HG03565 (cell line): Measurements from ENCODE around the gene CTTNBP2NL.
"Not testable (repeated sequence)": the region's sequence is repeated elsewhere in the genome, so short reads cannot be mapped to it uniquely, and the experiment has no call there.

Experiments
- ATAC-seq: cut with Tn5 transposase; IDR thresholded peaks from one replicate; pipeline ENCODE4 v1.9.1; 2021; ENCODE audit warnings: mild to moderate bottlenecking, moderate library complexity; ENCODE audit not compliant: unreplicated experiment

Gene CTTNBP2NL

DNA sequence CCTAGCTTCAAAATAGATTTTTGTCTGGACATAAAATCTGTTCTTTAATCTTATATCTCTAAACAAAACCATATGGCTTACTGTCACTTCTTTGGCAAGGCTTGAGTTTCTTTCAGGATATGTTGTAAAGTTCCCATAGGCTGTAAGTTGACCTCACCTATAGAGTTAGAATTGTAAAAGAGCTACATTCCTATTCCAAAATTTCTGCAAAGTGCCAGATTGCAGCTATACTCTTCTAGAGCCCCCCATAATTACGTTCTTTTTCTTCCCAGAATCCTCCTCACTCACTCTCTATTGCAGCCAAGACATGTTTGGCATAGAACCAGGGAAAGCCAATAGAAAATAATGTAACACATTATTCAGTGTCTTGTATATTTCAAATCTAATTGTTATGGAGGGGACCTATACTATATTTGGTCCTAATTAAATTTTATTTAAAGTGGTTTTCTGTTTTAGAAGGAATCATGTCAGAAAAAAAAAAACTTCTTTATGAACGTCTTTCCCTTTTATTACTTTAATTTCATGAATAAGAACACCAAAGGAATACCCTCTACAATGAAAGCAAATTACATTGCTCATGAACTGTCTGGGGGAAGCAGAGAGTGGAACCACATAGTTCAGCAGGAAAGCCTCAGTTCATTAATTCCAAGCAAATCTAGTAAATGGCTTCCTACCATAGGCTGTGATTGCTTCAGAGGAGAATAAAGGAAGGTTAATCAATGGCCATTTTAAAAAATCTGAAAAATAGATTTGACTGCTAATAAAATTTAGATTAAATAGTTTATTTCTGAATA is 22.3 kb downstream of the CTTNBP2NL start:
- ATAC-seq = no peak

GRCh38 chr1:112423207-112423606 is 27.2 kb downstream of the CTTNBP2NL start:
- no peak for ATAC-seq

GRCh38 chr1:112423666-112424065 is 27.7 kb downstream of the CTTNBP2NL start:
- ATAC-seq = not testable (repeated sequence)

DNA sequence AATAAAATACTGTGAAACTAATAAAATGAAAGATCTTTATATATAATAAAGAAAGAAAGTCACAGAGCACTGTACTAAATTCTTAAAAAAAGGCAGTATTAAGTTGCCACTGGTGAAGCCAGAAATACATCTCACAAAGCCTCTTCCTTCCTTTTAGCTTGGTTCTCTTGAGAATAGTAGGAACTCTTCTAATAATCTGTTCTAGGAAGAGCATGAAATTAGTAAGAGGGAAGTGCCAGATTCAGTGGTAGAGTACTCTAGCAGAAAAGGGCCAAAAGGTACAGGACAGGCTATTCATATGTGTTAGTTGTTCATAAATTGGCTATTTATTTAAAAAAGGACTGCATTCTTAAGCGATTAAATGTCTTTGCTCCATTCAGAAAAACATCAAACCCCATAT is 33.7 kb downstream of the CTTNBP2NL start:
- no peak for ATAC-seq

DNA sequence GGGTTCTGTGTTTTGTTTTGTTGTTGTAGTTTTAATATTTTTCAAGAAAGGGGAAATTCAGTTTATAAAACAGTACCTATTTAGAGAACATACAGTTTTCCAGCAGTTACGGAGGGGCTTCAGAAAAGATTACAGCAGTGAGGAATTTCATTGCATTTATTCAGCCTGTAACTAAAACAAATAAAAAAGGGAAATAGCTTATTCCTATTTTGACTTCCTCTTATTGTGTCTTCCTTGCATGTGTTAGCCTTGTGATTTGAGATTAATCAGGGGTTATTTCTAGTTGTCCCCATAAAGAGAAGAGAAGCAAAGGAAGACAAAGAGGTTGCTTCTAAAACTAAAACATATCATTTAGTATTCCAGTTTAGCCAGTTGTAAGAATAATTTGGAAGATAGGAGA is 35.0 kb downstream of the CTTNBP2NL start:
- ATAC-seq = no peak

GRCh38 chr1:112435448-112435847 is 39.4 kb downstream of the CTTNBP2NL start:
- ATAC-seq = no peak

DNA sequence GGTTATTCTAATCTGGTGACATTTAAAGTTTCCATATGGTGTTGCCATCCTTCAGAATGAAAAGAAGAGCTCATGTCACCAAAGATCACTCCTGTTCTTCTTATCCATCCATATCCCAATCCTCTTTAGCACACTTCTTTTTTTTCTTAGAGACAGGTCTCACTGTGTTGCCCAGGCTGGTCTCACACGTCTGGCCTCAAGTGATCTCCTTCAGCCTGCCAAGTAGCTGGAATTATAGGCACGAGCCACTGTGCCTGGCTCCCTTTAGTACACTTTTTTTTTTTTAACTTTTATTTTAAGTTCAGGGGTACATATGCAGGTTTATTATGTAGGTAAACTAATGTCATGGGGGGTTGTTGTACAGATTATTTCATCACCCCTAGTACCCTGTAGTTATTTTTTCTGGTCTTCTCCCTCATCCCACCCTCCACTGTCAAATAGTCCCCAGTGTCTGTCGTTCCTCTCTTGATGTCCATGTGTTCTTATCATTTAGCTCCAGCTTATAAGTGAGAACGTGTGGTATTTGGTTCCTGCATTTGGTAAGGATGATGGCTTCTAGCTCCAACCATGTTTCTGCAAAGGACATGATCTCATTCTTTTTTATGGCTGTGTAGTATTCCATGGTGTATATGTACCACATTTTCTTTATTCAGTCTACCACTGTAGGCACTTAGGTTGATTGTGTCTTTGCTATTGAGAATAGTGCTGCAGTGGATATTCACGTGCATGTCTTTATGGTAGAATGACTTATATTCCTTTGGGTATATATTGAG is 40.6 kb downstream of the CTTNBP2NL start:
- no peak for ATAC-seq

GRCh38 chr1:112438156-112438555 is 42.1 kb downstream of the CTTNBP2NL start:
- ATAC-seq = not testable (repeated sequence)

DNA sequence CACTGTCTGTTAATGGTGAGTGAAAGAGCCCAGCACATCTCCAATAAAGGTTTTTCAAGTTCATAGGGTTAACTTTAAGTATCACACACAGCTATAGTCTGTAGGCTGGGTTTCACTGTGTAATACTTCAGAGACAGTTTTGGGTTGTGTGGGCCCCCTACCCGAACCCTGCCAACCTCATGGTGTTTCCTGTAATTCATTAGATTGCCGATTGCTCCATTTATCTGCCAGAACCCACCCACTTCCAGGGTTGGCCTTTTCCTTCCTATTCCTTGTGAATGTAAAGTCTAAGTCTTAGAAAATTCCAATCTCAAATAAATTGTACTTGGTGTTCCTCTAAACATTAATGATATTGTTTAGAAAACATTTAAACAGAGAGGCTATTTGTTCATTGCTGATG is 43.6 kb downstream of the CTTNBP2NL start:
- ATAC-seq = no peak

DNA sequence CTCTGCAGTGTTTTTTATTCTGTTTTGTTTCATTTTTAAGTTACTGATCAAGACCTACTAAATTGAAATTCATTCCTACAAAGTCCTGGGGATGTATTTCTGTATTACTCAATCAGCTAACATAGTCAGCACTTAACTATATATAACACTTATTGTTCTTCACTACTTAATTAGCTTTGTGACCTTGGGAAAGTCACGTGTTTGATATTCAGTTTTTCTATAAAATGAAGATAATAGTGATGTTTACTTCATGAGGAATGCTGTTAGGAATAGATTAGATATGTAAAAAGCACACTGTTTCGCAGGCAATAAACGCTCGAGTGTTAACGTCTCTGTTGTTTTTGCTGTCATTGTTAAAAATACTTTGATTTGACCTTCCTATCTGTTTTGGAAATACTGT is 44.6 kb downstream of the CTTNBP2NL start:
- no peak for ATAC-seq

GRCh38 chr1:112444269-112444668 is 48.3 kb downstream of the CTTNBP2NL start:
- no peak for ATAC-seq

GRCh38 chr1:112445596-112445995 is 49.6 kb downstream of the CTTNBP2NL start:
- ATAC-seq = no peak

GRCh38 chr1:112446411-112446810 is 50.4 kb downstream of the CTTNBP2NL start:
- ATAC-seq = no peak

GRCh38 chr1:112448904-112449629 is 53.1 kb downstream of the CTTNBP2NL start:
- no peak for ATAC-seq

DNA sequence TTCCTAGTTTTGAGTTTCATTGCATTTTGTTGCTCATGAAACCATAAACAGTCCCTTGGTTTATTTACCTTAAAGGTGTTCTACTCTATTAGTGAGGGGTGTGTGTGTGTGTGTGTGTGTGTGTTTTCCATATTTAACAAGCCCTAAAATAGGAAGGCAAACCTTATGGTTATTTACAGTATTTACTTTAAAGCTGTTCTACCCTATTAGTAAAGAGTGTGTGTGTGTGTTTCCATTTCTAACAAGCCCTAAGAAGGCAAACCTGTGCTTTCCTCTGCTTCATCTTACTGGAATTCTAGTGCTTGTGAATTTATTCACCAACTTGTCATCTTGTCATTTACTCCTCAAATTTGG is 53.6 kb downstream of the CTTNBP2NL start:
- no peak for ATAC-seq

DNA sequence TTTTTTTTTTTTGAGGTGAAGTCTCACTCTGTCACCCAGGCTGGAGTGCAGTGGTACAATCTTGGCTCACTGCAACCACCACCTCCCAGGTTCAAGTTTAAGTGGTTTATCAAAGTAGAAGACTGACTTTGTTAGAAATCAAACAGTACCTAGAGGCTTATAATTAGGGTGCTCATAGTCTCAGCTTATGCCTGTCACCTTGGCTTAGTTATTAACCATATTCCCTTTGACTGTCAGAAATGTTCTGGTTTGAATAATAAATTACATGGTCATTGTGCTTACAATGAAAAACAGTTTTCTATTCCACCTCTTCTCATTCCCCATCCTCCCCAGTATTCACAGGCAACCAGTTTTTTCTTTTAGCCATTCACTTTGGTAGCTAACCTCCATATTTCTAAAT is 54.8 kb downstream of the CTTNBP2NL start:
- no peak for ATAC-seq

- ATAC-seq = not testable (repeated sequence)
Observed at GRCh38 chr1:112451301-112451700, 55.3 kb downstream of the CTTNBP2NL start.

DNA sequence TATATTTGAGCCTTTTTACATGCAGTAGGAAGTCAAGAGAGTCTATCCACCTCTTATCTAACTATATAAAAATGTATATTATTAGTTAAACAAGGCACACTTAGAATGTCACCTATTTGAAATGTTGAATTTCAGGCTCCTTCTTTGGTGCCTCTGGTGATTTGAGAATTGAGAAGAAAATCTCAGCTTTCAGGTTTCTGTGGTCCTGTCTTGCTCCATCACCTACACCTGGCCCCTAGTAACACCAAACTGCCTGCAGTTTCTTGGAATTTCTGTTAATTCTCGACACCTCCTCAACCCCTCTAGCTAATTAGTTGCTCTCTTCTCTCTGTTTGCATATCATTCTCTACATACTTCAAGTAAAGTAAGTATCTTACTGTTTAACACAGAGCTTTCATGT is 57.9 kb downstream of the CTTNBP2NL start:
- ATAC-seq = no peak

- ATAC-seq = no peak
Observed at GRCh38 chr1:112454316-112454715, 58.3 kb downstream of the CTTNBP2NL start.

GRCh38 chr1:112457241-112457640 is 61.2 kb downstream of the CTTNBP2NL start:
- ATAC-seq = no peak

- ATAC-seq = no peak
Observed at GRCh38 chr1:112457955-112458354, 61.9 kb downstream of the CTTNBP2NL start.

DNA sequence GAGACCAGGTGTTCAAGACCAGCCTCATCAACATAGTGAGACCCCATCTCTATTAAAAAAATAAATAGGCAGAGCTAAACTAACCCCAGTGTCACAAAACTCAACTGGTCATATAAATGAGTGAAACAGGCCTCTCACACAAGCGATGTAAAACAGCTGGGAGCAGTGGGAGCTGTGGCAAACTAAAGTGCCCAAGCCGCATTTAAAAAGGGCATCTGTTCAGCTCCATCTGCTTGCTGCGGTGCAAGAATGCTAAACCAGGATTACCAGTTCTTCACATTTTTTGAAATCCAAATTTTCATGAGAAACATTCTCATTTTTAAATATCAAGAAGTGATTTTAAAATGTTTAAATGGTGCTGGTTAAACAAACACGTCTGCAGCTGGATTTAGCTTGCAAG is 62.7 kb downstream of the CTTNBP2NL start:
- ATAC-seq = no peak
